ENCODE measurements around the gene ASXL3.

- TF ChIP-seq CTCF (IDR thresholded peaks at IDR 0.05; ENCODE audit: low read depth, low read length, poor library complexity, severe bottlenecking) (no peak), EZH2phosphoT487 (IDR thresholded peaks at IDR 0.05; ENCODE audit: borderline replicate concordance, low read length) (no peak)
Observed at GRCh38 chr18:33755931-33756560, 178.0 kb downstream of the ASXL3 start.

Measured in DOHH2 (cell line).